NT2/D1 (cell line): ENCODE measurements around the gene TRAIP.

Experiments used
- SUZ12 ChIP-seq: IDR thresholded peaks from 2 replicates; pipeline ENCODE4 v1.6.1; 2011; ENCODE audit not compliant: insufficient read length, insufficient read depth; ENCODE audit errors: extremely low read depth
- YY1 ChIP-seq: IDR thresholded peaks from 2 replicates; pipeline ENCODE4 v1.6.1; 2011; ENCODE audit not compliant: insufficient read length, insufficient read depth
- ZNF274 ChIP-seq: IDR thresholded peaks from 2 replicates; pipeline ENCODE4 v1.6.1; 2011; ENCODE audit warnings: mild to moderate bottlenecking, low read depth, low read length

DNA sequence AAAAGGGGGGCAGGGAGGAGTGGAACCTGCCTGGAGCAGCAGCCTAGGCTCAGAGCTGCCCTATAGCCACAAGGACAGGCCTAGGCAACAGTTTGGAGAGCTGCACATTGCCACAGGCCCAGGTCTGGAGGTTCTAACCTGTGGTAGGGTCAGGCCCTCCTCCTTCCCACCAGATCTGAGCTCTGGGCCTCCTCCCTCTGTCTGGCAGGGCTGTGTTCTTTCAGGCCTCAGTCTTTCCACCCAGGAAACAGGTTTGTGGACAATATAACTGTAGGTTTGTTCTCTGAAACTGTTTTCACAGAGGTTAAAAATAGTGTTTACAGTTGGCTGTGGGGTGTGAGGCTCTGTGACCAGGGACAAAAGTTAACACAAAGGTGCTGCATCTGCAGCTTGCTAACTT lies 22.3 kb upstream of the TRAIP start:
- TF ChIP-seq ZNF274, result no peak
- no peak for TF ChIP-seq SUZ12
- TF ChIP-seq YY1, result no peak
